Erythroblast (primary cell): ENCODE results near the gene GZMM.

Source experiments
- GATA1 ChIP-seq: IDR thresholded peaks from 2 replicates; pipeline ENCODE4 v1.6.1; 2011; ENCODE audit warnings: low read depth, mild to moderate bottlenecking, control low read depth, low read length, moderate library complexity
- POLR2A ChIP-seq: IDR thresholded peaks from 2 replicates; pipeline ENCODE4 v1.6.1; 2011; ENCODE audit warnings: mild to moderate bottlenecking, low read length

DNA sequence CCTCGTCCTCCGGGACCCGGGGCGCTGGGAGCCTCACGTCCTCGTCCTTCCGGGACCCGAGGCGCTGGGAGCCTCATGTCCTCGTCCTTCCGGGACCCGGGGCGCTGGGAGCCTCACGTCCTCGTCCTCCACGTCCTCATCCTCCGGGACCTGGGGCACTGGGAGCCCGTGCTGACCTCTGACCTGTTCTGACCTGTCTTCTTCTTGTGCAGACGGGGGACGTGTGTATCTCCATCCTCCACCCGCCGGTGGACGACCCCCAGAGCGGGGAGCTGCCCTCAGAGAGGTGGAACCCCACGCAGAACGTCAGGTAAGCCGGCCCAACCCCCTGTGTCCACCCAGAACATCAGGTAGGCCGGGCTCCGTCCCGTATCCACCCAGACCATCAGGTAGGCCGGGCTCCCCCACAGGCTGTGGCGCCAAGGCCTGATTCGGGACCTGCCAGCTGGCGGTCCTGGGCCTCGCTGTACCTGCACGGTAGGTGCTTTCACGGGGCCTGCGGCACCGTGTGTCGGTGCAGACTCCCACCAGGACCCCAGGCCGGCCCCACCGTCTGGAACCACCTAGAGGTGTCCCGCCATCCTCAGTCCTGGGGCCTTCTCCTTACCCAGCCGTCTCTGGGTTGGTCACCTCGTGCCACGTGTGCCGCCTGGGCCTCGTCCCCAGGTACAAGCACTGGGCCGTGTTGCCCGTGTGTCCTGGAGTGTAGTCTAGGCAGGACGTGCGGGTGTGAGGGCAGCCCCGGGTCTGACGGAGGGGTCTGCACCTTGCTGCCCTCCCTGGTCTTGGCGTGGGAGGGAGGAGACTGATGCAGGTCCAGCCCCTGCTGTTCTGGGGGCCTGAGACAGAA lies 7.6 kb upstream of the GZMM start:
- TF ChIP-seq POLR2A = no peak
- TF ChIP-seq GATA1 = no peak
